HG02798 (cell line): ENCODE results near the gene EEF2KMT.
A peak's percentile ranks its signal among the peaks of the same experiment; 100 is the strongest.

ENCODE experiments used
- ATAC-seq: cut with Tn5 transposase; IDR thresholded peaks from one replicate; pipeline ENCODE4 v1.9.1; 2021; ENCODE audit warnings: mild to moderate bottlenecking; ENCODE audit not compliant: unreplicated experiment, poor library complexity

Gene EEF2KMT

DNA sequence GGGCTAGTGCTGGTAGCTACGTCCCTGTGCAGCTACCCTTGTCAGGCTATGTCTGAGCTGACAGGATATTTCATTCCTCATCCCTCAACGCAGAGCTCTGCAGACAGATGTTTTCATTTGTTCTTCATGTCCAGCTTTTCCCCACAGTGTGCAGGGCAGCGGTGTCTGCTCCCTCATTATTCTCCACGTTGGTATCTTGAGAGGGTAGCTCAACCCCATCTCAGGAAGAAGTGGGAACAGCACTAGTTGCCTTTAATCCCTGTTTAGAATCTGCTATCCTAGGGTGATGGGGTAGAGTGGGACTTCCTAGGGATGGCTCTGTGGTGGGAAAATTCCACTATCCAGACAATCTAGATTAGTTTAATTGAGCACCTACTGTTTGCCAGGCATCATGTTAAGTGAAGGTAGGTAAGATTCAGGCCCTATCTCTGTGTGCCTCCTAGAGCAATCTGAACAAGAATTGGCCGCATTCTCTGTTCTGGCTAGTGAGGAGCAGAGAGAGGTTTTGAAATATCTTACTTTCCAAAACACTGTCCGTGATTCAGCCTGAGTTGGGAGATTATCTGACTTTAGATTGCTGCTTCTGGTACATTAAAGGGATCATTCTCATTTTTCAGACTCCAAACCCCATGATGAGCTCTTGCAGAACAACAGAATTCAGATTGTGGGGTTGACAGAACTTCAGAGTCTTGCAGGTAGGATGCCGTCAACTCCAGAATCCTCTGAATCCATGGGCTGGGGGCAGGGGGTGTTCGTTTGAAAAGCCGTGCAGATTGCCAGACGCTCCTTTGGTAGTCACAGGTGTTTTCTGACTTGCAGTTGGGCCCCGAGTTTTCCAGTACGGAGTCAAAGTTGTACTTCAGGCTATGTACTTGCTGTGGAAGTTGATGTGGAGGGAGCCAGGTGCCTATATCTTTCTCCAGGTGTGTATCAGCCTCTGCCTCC is 25.0 kb downstream of the EEF2KMT start:
- ATAC-seq: no peak

DNA sequence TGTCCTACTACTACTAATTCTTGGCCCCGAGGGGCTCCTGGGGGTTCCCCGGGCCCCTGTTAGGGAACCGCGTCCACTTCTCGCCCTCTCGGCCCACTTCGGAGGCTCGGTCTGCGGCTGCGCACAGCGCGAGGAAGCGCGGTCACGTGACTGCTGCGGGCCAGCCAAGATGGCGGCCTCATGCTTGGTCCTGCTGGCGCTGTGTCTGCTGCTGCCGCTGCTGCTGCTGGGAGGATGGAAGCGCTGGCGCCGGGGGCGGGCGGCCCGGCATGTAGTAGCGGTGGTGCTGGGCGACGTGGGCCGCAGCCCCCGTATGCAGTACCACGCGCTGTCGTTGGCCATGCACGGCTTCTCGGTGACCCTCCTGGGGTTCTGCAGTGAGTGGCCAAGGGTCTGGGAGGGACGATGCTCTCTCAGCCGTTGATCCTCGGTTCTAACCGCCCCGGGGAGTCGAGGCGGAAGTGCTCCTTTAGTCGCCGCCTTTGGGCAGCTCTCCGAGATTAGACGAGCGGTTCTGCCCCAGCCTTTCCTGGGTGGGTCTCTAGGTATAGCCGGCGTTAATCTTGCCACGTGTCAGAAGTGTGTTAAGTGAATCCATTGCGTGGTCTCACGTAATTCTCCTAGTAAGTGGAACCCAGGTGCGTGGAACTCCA is 25.8 kb downstream of the EEF2KMT start, which contains the start of gene ALG1:
TSS of gene ALG1 (plus strand) at position 163 of the 653 bp plus-strand sequence. CDS start at position 170, 7 bp downstream.
- peak; percentile 86 for ATAC-seq

DNA sequence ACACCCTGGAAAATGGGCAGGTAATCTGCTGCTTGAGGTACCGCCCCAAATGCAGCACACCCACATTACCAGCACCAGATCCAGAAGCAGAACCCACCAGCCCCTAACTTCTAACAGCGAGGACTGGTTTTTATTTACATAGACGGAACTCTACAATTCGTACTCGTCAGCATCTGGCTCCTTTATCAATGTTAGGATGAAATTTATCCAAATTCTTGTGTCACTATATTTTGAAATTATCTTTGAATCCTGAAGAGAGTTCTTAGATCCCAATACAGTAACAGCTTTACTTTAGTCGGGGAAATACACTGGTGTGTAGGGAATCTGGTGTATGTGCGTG is 26.3 kb downstream of the EEF2KMT start:
- ATAC-seq: no peak

DNA sequence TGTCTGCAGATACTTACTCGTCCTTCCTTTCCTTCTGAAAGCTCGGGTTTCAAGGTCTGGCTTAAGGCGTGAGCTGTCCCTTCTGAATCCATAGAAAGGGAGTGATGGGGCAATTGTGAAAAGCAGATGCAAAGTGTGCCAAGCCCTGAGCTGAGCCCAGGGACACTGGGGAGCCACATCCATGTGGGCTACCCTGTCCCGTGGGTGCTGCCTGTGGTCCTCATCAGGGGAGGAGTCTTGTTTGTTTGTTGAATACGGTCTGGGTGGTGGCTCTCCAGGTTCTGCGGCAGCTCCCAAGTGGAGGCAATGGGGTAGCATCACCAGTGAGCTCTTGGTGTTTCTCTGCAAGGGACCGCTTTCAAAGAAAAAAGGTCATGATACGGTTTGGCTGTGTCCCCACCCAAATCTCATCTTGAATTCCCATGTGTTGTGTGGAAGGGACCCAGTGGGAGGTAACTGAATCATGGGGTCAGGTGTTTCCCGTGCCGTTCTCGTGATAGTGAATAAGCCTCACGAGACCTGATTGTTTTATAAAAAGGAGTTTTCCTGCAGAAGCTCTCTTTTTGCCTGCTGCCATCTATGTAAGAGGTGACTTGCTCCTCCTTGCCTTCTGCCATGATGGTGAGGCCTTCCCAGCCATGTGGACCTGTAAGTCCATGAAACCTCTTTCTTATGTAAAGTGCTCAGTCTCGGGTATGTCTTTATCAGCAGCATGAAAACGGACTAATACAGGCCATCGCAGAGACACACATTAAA is 27.0 kb downstream of the EEF2KMT start:
- no peak for ATAC-seq

DNA sequence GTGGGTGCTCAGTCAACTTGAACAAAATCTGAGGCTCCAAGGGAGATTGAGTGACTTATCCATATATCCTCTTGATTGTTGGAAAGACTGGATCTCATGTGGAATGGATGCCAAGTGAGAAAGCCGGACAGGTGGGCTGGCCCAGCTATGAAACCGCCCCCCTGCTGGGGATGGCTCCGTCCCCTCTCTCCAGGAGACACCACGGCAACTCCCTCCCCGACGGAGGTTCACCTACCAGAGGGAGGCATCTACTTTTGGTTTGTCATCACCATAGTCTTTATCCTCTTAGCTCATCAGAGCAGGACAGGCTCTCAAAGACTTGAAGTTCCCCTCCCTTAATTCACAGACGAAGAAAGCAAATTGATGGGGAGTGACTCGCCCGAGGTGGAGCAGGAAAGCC is 27.7 kb downstream of the EEF2KMT start:
- ATAC-seq: no peak

DNA sequence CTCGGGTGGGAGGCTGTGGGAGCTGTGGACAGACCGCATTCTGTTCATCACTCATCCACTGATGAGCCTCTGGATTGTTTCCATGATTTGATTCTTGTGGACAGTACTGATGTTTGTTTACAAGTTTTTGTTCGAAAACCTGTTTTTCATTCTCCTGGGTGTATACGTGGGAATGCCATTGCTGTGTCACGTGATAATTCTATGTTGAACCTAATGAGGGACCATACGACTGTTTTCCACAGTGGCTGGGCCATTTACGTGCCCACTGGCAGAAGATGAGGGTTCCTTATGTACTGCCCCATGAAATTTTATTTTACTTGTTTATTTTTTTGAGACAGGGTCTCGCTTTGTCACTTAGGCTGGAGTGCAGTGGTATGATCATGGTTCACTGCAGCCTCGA is 28.5 kb downstream of the EEF2KMT start:
- ATAC-seq: no peak

DNA sequence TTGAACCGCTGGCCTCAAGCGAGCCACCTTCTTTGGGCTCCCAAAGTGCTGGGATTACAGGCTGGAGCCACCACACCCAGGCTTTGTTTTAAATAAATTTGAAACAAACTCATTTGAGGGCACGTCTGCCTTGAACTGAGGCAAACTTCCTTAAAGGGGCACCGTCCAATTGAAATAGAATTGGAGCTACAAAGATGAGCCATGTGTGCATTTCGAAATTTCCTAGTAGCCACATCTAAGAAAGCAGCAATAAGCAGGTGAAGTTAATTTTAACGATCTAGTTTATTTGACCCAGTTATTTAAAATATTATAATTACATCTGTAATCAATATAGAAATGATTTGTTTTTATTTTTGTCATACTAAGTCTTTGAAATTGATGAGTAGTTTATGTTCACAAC is 31.1 kb downstream of the EEF2KMT start:
- ATAC-seq: no peak

DNA sequence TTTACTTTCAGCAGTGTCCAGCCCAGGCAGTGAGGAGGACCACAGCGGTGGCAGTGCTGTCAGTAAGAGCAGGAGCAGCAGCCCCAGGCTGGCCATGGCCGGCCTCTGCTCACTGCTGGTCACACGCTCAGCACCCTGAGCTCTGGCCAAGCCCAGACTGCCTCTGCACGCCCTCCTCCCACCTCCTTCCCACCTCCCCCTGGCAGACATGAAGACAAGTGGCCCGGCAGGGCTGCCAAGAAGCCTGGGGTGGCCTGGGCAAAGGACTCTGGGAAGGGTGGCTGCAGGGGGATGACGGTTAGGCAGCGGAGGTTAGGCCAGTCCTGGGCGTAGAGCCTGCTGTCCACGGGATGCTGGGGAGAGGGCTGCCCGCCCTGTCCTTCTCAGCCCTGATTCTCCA is 31.8 kb downstream of the EEF2KMT start, which contains the start of gene C16orf89:
TSS of gene C16orf89 (minus strand) at position 144 of the 400 bp plus-strand sequence. CDS start at position 96, 48 bp downstream.
- no peak for ATAC-seq

DNA sequence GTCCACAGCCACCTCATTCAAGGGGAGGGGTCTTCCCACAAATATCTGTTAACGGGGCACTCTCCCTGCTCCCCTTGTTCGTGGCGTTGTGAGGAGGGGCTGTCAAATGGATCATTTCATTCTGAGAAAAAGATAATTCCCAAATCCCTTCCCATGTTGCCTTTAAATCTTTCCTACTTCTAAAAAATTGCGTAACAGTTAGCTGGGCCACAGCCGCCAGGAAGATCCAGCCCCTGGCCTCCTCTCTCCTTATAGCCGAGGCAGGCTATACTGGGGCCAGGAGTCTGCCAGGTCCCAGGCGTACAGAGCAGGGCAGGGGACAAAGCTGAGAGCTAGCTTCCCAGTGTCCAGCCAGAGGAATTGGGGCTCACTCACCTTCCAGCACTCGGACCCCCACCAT is 32.3 kb downstream of the EEF2KMT start:
- ATAC-seq: no peak

DNA sequence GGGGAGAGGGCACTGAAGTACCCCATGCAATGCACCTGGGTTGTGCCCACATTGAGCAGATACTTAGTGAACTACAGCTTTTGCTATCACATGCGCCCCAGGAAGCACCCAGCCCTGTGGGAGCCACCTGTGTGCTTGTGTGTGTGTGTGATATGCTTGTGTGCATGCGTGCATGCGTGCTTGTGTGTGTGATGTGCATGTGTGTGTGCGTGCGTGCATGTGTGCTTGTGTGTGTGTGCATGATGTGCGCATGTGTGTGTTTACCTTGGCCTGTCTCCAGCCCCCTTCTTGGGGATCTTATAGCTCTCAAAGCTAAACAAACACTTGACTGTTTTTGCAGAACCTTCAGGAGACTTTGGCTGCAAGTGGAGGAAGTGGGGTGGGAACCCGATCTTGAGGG is 32.7 kb downstream of the EEF2KMT start:
- no peak for ATAC-seq

DNA sequence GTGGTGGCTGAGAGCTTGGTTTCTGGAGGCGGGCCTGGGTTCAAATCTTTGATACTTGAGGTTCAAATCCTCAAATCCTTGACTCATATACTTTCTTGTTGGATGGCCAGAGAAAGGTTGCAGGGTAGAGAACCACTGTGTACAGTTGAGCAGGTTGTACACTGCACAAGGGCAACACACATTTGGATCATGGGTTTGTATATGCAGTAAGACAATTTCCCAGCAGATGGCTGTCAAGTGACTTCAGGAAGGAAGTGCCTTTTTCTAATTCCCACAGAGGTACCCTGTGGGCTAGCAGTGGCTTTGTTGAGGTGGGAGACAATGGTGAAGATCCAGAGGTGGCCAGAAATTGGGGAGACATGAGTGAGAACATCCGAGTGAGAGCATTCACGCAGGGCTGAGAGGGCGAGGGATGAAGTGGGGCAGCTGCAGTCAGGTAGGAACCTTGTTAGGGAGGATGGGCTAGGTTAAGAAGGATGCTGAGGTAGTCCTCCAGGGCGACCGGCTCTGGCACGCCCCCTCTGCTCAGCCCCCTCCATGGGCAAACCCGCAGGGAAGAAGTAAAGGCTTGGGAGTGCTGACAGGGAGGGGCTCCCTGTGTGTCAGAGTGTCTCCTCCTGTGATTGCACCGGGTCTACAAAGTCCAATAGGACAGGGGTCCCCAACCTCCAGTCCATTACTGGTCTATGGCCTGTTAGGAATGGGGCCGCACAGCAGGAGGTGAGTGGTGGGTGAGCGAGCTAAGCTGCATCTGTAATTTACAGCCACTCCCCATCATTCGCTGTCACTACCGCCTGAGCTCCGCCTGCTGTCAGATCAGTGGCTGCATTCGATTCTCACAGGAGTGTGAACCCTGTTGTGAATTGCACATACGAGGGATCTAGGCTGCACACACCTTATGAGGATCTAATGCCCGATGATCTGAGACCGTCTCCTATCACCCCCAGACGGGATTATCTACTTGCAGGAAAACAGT is 34.5 kb downstream of the EEF2KMT start:
- no peak for ATAC-seq

DNA sequence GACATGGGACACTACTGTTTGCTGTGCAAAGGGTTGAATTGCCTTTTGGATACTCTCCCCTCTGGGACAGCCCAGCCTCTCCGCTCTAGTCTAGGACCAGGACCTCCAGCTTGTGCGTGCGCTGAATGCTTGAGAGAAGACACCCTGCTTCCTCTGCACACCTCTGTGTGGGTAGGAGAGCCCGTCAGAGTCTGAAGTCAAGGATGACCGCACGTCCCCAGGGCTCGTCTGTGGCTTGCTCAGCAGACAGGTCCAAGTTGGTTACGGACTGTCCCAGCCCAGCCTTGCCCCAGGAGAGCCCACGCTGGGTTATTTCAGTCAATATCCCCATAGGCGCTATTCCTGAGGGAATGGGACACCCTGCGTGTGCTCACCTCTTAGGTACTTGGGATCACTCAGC is 35.5 kb downstream of the EEF2KMT start:
- peak; percentile 63 for ATAC-seq

DNA sequence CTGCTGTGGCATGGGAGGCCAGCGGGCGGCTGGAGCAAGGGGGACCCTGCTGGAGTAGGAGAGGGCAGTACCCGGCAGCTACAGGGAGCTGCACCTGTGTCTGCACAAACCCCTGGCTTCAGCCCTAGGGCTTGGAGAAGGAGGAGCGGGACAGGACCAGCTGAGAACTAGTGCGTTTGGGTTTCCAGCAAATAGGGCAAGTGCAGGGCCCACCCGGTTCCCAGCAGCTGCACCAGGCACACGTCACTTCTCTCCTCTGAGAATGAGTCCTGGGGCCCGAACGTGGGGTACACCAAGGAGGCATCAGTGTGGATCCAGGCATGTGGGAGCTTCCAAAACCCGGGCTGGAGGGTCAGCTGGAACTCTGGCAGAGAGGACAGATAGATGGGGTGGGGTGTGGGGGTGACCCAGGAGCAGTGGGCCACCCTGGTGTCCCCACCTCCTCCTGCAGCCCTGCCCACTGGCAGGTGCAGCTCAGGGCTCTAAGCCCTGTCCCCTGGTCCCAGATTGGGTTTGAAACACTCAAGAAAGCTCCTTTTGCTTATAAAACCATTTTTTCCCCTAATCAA is 37.4 kb downstream of the EEF2KMT start:
- ATAC-seq: no peak

DNA sequence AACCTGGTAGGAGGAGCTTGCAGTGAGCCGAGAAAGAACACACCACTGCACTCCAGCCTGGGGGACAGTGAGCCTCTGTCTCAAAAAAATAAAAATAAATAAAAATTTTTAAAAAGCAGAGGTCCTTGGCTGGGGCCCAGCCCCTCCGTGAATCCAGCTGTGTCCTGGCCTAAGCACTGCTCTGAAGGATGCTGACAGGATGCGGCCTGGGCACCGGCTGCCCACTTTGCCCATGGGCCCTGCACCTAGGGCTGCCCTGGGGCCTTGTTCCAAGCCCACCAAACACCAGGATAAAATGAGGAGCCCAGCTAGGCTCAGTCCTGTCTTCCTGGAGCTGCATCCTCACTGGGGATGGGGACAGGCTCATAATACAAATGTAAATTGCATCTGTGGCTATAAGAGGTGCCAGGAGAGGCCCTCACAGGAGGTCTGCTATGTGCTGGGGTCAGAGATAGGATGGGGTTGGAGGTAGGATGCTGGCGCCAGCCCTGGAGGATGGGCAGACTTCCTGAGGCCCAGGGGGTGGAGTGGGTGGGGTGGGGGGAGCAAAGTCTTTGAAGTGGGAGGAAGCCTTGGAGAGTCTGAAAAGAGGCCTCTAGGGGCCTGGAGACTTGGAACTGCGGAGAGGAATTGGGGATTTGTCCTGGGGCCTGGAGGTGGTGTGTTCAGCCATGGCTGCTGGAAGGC is 38.1 kb downstream of the EEF2KMT start:
- no peak for ATAC-seq

DNA sequence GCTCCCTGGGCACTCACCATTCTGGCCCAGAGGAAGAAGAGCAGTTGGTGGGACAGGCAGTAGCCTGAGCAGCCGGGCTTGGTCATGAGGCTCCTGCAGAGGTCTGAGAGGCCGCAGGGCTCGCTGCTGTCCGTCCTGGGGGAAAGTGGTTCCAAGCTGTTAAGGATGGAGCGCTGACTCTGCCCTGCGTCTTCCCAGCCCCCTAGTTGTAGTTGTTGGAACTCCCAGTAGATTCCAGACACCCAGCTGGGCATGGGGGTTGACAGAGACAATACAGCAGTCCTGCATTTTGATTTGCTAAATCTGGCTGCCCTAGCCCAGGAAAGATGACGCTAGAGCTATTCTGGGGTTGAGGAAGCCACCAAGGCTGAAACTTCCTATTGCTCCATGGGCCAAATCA is 39.1 kb downstream of the EEF2KMT start:
- ATAC-seq: no peak

DNA sequence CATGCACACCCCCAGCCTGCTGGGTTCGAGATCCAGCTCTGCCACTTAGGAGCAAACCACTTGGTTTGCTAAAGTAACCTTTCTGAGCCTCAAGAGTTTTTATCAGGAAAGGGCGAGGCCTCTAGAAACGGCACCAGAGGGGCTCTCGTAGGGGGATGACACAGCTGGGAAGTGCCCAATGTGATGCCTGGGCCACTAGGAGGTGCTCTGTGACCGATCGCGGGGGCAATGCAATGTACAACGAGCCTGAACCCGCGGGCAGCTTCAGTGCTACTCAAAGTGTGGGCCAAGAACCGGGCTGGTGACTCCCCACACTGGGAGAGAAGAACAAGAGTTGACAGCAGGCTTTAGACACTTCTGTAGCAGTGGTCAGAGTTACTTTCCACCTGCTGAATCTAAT is 41.2 kb downstream of the EEF2KMT start:
- peak; percentile 69 for ATAC-seq

DNA sequence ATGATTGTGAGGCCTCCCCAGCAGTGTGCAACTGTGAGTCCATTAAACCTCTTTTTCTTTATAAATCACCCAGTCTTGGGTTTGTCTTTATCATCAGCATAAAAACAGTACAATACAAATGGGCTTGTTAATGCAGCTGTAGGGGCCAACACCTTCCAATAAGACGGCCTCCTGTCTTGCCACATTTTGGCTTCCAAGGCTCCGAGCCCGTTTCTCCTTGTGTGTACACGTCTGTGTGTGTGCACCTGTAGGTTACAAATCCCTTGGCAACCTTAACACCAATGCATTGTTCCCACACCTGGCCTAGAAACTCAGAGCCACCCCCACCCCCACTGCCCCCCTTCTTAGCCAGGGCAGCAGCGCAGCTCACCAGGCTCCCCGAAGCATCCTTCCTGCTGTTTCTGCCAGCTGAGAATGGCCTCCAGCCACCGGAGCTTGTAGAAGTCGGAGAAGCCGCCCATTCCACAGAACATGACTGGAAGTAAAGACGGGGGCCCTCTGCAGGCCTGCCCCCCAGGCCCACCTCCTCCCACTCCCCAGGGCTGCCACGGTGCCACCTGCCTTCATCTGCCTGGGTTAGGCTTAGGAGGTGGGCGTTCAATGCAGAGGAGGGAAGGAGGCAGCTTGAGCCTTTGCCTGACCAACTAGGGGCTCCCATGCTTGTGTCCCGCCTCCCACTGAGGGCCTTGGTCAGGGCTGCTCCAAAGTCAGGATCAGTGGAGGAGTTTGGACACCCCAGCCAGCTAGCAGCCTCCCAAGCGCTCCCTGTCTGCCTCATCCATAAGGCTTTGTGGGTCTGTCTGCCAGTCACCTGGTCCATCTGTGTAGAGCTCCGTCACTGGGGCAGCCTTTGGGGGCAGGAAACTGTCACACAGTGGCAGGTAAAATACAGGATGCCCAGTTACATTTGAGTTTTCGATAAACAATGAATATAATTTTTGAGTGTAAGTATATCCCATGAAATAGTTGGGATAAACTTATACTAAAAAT is 42.4 kb downstream of the EEF2KMT start:
- ATAC-seq: no peak

DNA sequence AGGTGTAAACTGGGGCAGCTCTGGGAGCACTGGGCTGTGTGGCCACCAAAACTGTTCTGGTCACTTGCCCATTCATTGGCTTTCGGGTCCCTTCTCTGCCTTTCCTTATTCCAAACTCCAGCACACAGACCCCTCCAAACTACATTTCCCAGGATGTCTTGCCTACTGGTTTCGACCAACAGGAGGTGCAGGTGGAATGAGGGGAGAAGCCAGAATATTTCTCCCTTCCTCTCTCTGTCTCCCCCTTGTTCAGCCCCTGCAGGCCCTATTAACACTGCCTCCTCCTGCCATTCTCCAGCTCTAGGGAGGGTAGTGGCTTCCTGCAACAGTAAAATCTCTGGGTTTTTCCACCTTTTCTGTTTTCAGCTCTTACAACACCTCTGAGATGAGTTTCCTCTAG is 50.7 kb downstream of the EEF2KMT start:
- no peak for ATAC-seq
